Spinal cord (tissue), 10 donors: ENCODE results near the gene PATJ. TPM values are rescaled to one million over a fixed set of nuclear protein-coding genes. Genes with fewer than 3 reads are reported as not detected.

Experiments used
- DNase-seq, 6 donors: peaks; one replicate each; pipeline versions ENCODE4 v3.0.0 to v3.0.0-alpha.2; 2013 to 2015; ENCODE audit warnings: low spot score in 6 of 6, low read depth in 4 of 6
- H3K27ac ChIP-seq: one replicate; pipeline ENCODE4 v1.5.1; 2013; ENCODE audit warnings: low read depth, low read length, control low read depth
- H3K27me3 ChIP-seq: one replicate; pipeline ENCODE4 v1.6.1; 2013; ENCODE audit warnings: low read length; ENCODE audit not compliant: control insufficient read depth, insufficient read depth
- H3K36me3 ChIP-seq: one replicate; pipeline ENCODE4 v1.6.1; 2013; ENCODE audit warnings: low read length; ENCODE audit not compliant: control insufficient read depth, insufficient read depth
- H3K4me1 ChIP-seq: one replicate; pipeline ENCODE4 v1.6.1; 2013; ENCODE audit warnings: low read length; ENCODE audit not compliant: control insufficient read depth, insufficient read depth
- H3K4me3 ChIP-seq: one replicate; pipeline ENCODE4 v1.5.1; 2013; ENCODE audit warnings: low read depth, low read length, control low read depth
- H3K9me3 ChIP-seq: one replicate; pipeline ENCODE4 v1.6.1; 2013; ENCODE audit warnings: low read length; ENCODE audit not compliant: control insufficient read depth, insufficient read depth
- WGBS: methylation state at CpG from one replicate; pipeline ENCODE4 v1.1.5; 2013; ENCODE audit warnings: missing lambda C conversion rate; ENCODE audit not compliant: insufficient coverage; 5-methylcytosine and 5-hydroxymethylcytosine counted together
- polyA plus RNA-seq, 2 donors: library from polyadenylated mRNA; unstranded; fragments of 120-200 nt; gene quantifications; one replicate each; pipeline ENCODE4 v1.2.1, GENCODE V29; 2013; ENCODE audit not compliant: insufficient read length in 2 of 2
- total RNA-seq, 2 donors: library from RNA; depleted of rRNA in 1 of 2; stranded (reverse); fragments of 120-200 nt in 1 of 2; fragments of >200 nt in 1 of 2; gene quantifications; one replicate each; pipeline versions ENCODE4 v1.2.3 to v1.2.4, GENCODE V29; 2013 to 2014
- donor health status: healthy.

PATJ gene
- total and polyA plus RNA-seq, 4 donors: 18.8 to 58.2 (median 37.8) TPM

GRCh38 chr1:62040450-62040849, 298.2 kb downstream of the PATJ start:
- peaks cover under 1% of the 10 kb centered on the region for H3K4me1 ChIP-seq
- DNase-seq: no peak
- no peaks in the 10 kb centered on the region for H3K9me3 ChIP-seq
- no peaks in the 10 kb centered on the region for H3K36me3 ChIP-seq
- H3K4me3 ChIP-seq: no peak overlapping the region
- no peak overlapping the region for H3K27ac ChIP-seq
- WGBS: 91% methylated on average over 2 of the region's 2 CpGs
- no peaks in the 10 kb centered on the region for H3K27me3 ChIP-seq

- Histone ChIP-seq H3K4me3 (no peak overlapping the region), H3K36me3 (no peaks in the 10 kb centered on the region)
These were observed 298.7 kb downstream of the PATJ start for GRCh38 chr1:62040973-62041372.

GRCh38 chr1:62043154-62043553, 300.9 kb downstream of the PATJ start:
- Histone ChIP-seq H3K4me3 (no peak overlapping the region), H3K36me3 (no peaks in the 10 kb centered on the region), H3K27me3 (no peaks in the 10 kb centered on the region), H3K27ac (no peak overlapping the region), H3K9me3 (no peaks in the 10 kb centered on the region), H3K4me1 (peaks cover 3% of the 10 kb centered on the region)
- DNase-seq: peak in 1 of 6 donors; percentile 35

More at GRCh38 chr1:62040973-62041372, 298.7 kb downstream of the PATJ start:
- Histone ChIP-seq H3K4me1 (peaks cover 3% of the 10 kb centered on the region), H3K9me3 (no peaks in the 10 kb centered on the region), H3K27ac (no peak overlapping the region), H3K27me3 (no peaks in the 10 kb centered on the region)
- DNase-seq: no peak

GRCh38 chr1:62045574-62045973, 303.3 kb downstream of the PATJ start:
- no peaks in the 10 kb centered on the region for H3K9me3 ChIP-seq
- no peak overlapping the region for H3K27ac ChIP-seq
- H3K27me3 ChIP-seq: no peaks in the 10 kb centered on the region
- WGBS: 60% methylated on average over 3 of the region's 6 CpGs
- peak in 1 of 6 donors; percentile 56 for DNase-seq
- H3K4me3 ChIP-seq: no peak overlapping the region
- H3K36me3 ChIP-seq: no peaks in the 10 kb centered on the region
- H3K4me1 ChIP-seq: peaks cover 3% of the 10 kb centered on the region

- Histone ChIP-seq H3K27me3 (no peaks in the 10 kb centered on the region), H3K4me3 (no peak overlapping the region), H3K4me1 (peaks cover 3% of the 10 kb centered on the region), H3K9me3 (no peaks in the 10 kb centered on the region), H3K36me3 (no peaks in the 10 kb centered on the region), H3K27ac (no peak overlapping the region)
- no peak for DNase-seq
- 94% methylated on average over 5 of the region's 7 CpGs for WGBS
These were observed 304.6 kb downstream of the PATJ start for GRCh38 chr1:62046927-62047326.

- H3K9me3 ChIP-seq: no peaks in the 10 kb centered on the region
- H3K27ac ChIP-seq: no peak overlapping the region
- 100% methylated on average over 1 of the region's 3 CpGs for WGBS
- H3K36me3 ChIP-seq: no peaks in the 10 kb centered on the region
- no peak overlapping the region for H3K4me3 ChIP-seq
- DNase-seq: no peak
- peaks cover 3% of the 10 kb centered on the region for H3K4me1 ChIP-seq
- no peaks in the 10 kb centered on the region for H3K27me3 ChIP-seq
These were observed 307.9 kb downstream of the PATJ start for GRCh38 chr1:62050165-62050564.

GRCh38 chr1:62052946-62053345, 310.7 kb downstream of the PATJ start:
- Histone ChIP-seq H3K9me3 (no peaks in the 10 kb centered on the region), H3K4me3 (no peak overlapping the region), H3K4me1 (no peaks in the 10 kb centered on the region), H3K27ac (no peak overlapping the region), H3K27me3 (no peaks in the 10 kb centered on the region), H3K36me3 (no peaks in the 10 kb centered on the region)
- DNase-seq: no peak

- H3K27me3 ChIP-seq: no peaks in the 10 kb centered on the region
- no peaks in the 10 kb centered on the region for H3K4me1 ChIP-seq
- no peaks in the 10 kb centered on the region for H3K9me3 ChIP-seq
- H3K4me3 ChIP-seq: no peak overlapping the region
- DNase-seq: no peak
- no peak overlapping the region for H3K27ac ChIP-seq
- 88% methylated on average over 1 of the region's 1 CpG for WGBS
- H3K36me3 ChIP-seq: no peaks in the 10 kb centered on the region
These were observed 311.9 kb downstream of the PATJ start for GRCh38 chr1:62054188-62054587.

GRCh38 chr1:62057230-62057629, 314.9 kb downstream of the PATJ start:
- no peaks in the 10 kb centered on the region for H3K27me3 ChIP-seq
- 94% methylated on average over 2 of the region's 4 CpGs for WGBS
- no peak overlapping the region for H3K4me3 ChIP-seq
- no peak for DNase-seq
- H3K4me1 ChIP-seq: no peaks in the 10 kb centered on the region
- H3K27ac ChIP-seq: no peak overlapping the region
- no peaks in the 10 kb centered on the region for H3K9me3 ChIP-seq
- H3K36me3 ChIP-seq: no peaks in the 10 kb centered on the region

- H3K9me3 ChIP-seq: no peaks in the 10 kb centered on the region
- H3K4me1 ChIP-seq: no peaks in the 10 kb centered on the region
- H3K36me3 ChIP-seq: no peaks in the 10 kb centered on the region
- no peak overlapping the region for H3K4me3 ChIP-seq
- H3K27ac ChIP-seq: no peak overlapping the region
- 75% methylated on average over 1 of the region's 2 CpGs for WGBS
- H3K27me3 ChIP-seq: no peaks in the 10 kb centered on the region
- peak in 1 of 6 donors; percentile 68 for DNase-seq
These were observed 315.5 kb downstream of the PATJ start for GRCh38 chr1:62057641-62058290.
